Measurements from ENCODE around the gene STX8.

GRCh38 chr17:9299695-9300094 is 275.9 kb downstream of the STX8 start:
- TF ChIP-seq POLR2AphosphoS5 (IDR thresholded peaks at IDR 0.05; ENCODE audit: low read depth, low read length) = no peak
- TF ChIP-seq TAF1 (IDR thresholded peaks at IDR 0.05; ENCODE audit: borderline replicate concordance, low read depth, low read length) = no peak
- TF ChIP-seq POLR2A (IDR thresholded peaks at IDR 0.05; ENCODE audit: low read depth, low read length) = no peak

All from GM12892 (cell line).